ENCODE data around the gene MAP4K4.
"Not testable (repeated sequence)": the region's sequence is repeated elsewhere in the genome, so short reads cannot be mapped to it uniquely, and the experiment has no call there.

The MAP4K4 gene

GRCh38 chr2:101740555-101740964 is 43.1 kb downstream of the MAP4K4 start:
- no peak for DNase-seq (ENCODE audit: extremely low read depth in 1 of 2, low read depth in 1 of 2)

DNA sequence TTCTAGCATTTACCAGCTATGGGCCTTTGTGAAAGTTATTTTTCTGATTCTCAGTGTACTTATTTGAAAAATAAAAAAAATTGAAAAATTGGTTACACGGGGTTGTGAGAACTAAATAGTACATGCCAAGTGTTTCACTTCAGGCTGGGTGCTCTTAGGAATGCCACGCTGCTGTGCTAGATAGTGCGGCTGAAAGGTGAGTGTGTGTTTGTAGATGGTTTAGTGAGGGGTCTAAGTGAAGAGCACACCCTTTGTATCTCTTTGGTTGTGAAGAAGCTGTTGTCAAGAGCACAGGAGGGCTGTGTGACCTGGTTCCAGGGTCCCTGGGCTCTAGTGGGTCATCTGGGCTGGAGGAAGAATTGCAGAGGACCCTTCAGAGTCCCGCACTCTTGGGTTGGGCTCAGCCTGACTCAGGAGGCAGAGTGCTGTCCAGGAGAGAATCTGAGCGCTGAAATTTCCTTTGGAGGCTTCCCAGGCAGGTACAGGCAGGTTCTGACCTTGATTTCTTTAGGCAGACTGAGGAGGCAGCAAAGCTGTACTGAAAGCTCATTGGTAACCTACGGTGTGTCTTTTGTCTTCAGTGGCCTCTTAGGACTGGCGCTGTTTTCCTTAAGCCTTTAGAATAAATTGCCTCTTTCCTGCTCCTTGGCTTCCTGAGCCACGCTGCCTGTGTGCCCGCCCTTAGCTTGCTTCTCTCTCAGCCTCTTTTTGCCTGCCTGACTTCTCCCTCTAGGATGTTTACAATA is 44.4 kb downstream of the MAP4K4 start:
- DNase-seq (ENCODE audit: extremely low read depth in 1 of 2, low read depth in 1 of 2): no peak

DNA sequence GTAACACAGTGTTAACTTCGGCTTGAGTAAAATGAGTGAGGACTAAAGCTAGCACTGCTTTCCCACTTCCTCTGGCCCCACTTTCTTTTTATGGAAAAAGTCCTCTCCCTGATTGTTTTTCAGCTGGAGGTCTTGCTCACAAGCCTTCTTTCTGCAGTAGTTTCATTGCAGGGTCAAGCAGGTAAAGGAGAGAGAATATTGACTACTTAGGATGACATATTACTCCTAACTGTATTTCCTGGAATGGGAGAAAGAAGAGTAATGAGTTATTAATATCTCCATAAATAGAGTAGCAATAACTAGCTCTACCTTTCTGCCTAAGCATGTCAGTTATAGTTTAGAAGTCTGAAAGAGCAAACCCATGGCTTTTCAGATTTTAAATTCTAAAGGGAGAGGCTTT is 45.0 kb downstream of the MAP4K4 start:
- DNase-seq (ENCODE audit: extremely low read depth in 1 of 2, low read depth in 1 of 2): no peak

DNA sequence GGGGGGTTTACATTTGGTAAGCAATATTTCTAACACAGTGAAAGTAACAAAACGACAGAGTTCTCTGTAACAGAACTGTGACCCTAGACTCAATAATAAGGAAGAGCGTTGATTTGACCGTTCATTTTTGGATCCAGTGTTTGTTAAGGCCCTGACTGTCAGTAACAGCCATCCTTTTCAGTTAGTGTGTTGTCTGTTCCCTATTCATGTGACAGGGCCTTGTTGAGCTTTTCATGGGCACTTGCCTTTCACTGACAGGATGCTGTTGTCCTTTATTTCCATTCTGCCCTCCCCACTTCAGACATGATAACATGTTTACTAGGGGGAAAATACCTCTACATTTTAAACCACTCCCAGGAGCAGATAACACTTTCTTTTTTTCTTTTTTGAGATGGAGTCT is 45.8 kb downstream of the MAP4K4 start:
- DNase-seq (ENCODE audit: extremely low read depth in 1 of 2, low read depth in 1 of 2): no peak

DNA sequence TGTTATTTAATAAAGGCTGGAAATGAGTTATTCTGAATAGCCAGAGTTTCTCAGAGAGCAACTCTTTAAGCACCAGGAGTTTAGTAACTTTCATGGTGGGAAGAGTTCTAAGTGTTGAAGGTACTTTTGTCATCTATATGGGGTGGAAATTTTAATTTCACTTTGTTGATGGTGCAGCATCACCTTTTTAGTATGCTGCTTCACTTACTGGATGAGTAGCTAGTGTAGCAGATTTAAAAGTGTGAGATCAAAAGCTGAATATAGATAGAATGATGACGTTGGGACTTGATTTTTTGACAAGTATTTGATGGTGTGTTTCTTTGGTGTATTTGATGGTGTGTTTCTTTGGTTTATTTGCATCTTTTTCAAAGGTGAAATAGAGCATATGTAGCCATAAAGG is 47.3 kb downstream of the MAP4K4 start:
- no peak for DNase-seq (ENCODE audit: extremely low read depth in 1 of 2, low read depth in 1 of 2)

GRCh38 chr2:101745711-101746694 is 48.5 kb downstream of the MAP4K4 start:
- DNase-seq (ENCODE audit: extremely low read depth in 1 of 2, low read depth in 1 of 2): no peak

GRCh38 chr2:101748000-101748399 is 50.5 kb downstream of the MAP4K4 start:
- DNase-seq (ENCODE audit: extremely low read depth in 1 of 2, low read depth in 1 of 2): no peak

- DNase-seq (ENCODE audit: extremely low read depth in 1 of 2, low read depth in 1 of 2): not testable (repeated sequence)
Observed at GRCh38 chr2:101748462-101748861, 51.0 kb downstream of the MAP4K4 start.

GRCh38 chr2:101750688-101751087 is 53.2 kb downstream of the MAP4K4 start:
- DNase-seq (ENCODE audit: extremely low read depth in 1 of 2, low read depth in 1 of 2): no peak

- no peak for DNase-seq (ENCODE audit: extremely low read depth in 1 of 2, low read depth in 1 of 2)
Observed at GRCh38 chr2:101751276-101751815, 53.8 kb downstream of the MAP4K4 start.

- DNase-seq (ENCODE audit: extremely low read depth in 1 of 2, low read depth in 1 of 2): no peak
Observed at GRCh38 chr2:101751875-101752619, 54.5 kb downstream of the MAP4K4 start.

DNA sequence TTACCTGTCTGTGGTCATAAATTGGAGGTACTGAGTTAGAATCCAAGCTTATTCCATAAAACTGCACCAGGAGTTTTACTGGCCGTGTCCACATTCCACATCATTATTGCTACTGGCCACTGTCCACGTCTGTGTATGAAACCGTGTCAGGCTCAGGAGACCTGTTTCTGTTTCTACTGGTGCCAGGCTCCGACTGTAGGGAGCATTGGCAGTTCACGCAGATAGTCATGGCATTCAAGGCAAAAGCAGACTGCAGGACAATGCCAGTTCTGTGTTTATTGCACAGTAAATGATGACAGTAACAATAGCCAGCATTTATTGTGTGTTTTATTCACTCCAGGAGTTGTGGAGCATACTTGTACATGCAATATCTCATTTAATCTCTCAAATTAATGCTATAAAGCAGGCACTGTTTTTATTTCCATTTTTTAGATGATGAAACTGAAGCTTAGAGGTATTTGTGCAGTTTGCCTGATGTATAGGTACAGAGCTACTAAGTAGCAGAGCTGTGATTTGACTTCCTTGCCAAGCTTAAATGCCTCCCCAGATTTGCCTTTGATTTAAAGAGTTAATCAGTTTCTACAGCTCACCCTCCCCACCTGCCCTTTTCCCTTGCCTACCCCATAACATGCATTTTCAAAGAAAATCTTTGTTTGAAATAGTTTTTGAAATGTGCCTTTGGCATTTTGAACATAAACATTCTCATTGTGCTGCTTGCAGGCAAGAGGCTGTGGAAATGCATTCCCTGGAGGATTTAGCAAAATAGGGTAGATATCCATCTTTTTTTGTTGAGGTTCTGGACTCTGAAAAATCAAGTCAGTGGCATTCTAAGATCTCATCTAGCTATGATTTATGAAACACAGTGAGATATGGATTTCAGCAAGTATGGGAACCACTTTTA is 55.5 kb downstream of the MAP4K4 start:
- DNase-seq (ENCODE audit: extremely low read depth in 1 of 2, low read depth in 1 of 2): no peak

- no peak for DNase-seq (ENCODE audit: extremely low read depth in 1 of 2, low read depth in 1 of 2)
Observed at GRCh38 chr2:101753720-101754490, 56.4 kb downstream of the MAP4K4 start.

DNA sequence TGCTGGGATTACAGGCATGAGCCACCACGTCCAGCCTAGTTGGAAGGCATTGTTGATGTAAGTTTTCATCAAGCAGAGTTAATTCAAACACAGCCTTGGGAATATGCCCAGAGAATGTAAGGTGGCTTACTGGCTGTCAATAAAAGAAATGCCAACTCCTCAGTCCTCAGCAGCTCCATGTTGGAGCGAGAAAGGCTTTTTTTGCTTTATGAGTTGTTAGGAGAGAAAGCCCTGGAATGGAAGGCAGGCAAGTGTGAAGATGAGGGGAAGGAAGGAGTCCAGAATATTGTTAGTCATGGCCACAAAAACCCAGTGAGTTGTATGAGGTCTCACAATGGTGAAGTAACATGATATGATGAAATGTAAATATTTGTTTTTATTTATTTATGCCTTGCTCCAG is 57.1 kb downstream of the MAP4K4 start:
- DNase-seq (ENCODE audit: extremely low read depth in 1 of 2, low read depth in 1 of 2): no peak

GRCh38 chr2:101756266-101756665 is 58.8 kb downstream of the MAP4K4 start:
- no peak for DNase-seq (ENCODE audit: extremely low read depth in 1 of 2, low read depth in 1 of 2)

- DNase-seq (ENCODE audit: extremely low read depth in 1 of 2, low read depth in 1 of 2): no peak
Observed at GRCh38 chr2:101758001-101758400, 60.5 kb downstream of the MAP4K4 start.

- DNase-seq (ENCODE audit: extremely low read depth in 1 of 2, low read depth in 1 of 2): no peak
Observed at GRCh38 chr2:101759162-101759561, 61.7 kb downstream of the MAP4K4 start.

DNA sequence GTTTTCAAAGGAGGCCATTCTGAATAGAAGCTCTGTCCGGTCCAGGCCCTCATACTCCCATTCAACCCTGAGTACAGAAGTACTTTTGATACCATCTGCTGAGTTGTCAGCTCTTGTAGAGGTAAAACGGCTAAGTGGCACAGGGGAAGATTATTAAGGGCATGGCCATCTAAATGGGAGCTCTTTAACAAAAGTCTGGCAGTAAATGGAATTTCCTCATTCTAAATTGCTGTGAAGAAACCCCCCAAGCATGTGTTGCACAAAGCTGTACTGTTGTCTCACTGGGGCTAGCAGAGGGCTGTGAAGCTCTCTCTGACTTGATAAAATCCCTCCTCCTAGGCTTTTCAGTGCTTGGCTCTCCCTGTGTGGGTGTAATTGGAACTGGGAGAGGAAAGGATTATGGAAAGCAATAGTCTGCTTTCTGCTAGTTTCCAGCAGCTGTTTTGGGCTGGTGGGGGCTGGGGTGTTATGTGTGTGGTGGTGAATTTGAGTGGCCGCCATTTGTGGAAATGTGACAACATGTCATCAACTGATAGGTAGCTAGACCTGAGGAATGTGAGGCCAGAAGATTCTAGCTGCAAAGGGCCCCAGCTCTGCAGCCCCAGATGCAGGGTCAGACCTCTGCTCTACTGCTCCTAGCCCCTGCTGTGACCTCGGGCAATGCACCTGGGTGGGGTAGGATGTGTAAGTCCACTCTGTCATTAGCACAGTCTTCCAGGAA is 65.1 kb downstream of the MAP4K4 start:
- DNase-seq (ENCODE audit: extremely low read depth in 1 of 2, low read depth in 1 of 2): no peak

All from stimulated activated CD8-positive, alpha-beta memory T cell treated with anti-CD3 and anti-CD28 coated beads, Interleukin-7, amount 100 ng/mL, for 48 hours (primary cell).